K562 (cell line): ENCODE data around the gene MTG1. TPM values are rescaled to one million over a fixed set of nuclear protein-coding genes. Genes with fewer than 3 reads are reported as not detected.

ENCODE experiments used
- ATAC-seq: fragments of 200-7000 bp; cut with Tn5 transposase; 3 replicates; pipeline ENCODE4 v1.9.1; 2020; ENCODE audit warnings: moderate library complexity
- BruUV-seq: library from RNA; stranded (reverse); fragments of 400-500 nt; replicated peaks from 2 replicates; lab custom pipeline; 2021; lab: Mats Ljungman, UMichigan
- CTCF ChIA-PET: fragments of 300-600 bp; formaldehyde crosslinking; extraction: SDS; loops from one replicate; lab custom pipeline; 2021; ENCODE audit warnings: low intra/inter-chr PET ratio; lab: Yijun Ruan, JAX
- POLR2A ChIA-PET: fragments of 300-600, 350-650 bp; sonication (Branson Sonifier 250); formaldehyde crosslinking; extraction: SDS; loops from one replicate; lab custom pipeline; 2021; ENCODE audit warnings: antibody characterized with exemption, inconsistent platforms; lab: Yijun Ruan, JAX
- DNase-seq, 4 experiments: peaks; one replicate each; pipeline versions ENCODE4 v3.0.0 to v3.0.0-alpha.2; 2011 to 2018; ENCODE audit warnings: low spot score in 3 of 4, mixed read lengths in 3 of 4; ENCODE audit errors: extremely low read depth in 1 of 4
- FAIRE-seq: peaks from 2 replicates; lab custom pipeline; 2011; peaks lifted over from hg19 to GRCh38; lab: Jason Lieb, UNC
- H2AFZ ChIP-seq: 2 replicates; pipeline ENCODE4 v1.6.0; 2011; ENCODE audit warnings: low read depth, low read length, control low read depth, inconsistent platforms
- H3K27ac ChIP-seq: fragments of 200-600 bp; 3 replicates; pipeline ENCODE4 v1.8.0; 2011; ENCODE audit warnings: low read depth, mild to moderate bottlenecking, control low read depth, inconsistent platforms, low read length, moderate library complexity, mixed read lengths; ENCODE audit errors: extremely low read depth
- H3K27me3 ChIP-seq, 2 experiments: fragments of 300-600 bp in 1 of 2; 2 replicates in 1 of 2; 3 replicates in 1 of 2; pipeline versions ENCODE4 v1.6.0 to v1.8.0; 2011; ENCODE audit warnings: inconsistent platforms in 2 of 2, low read length in 2 of 2, mild to moderate bottlenecking in 1 of 2, mixed read lengths in 1 of 2, moderate library complexity in 1 of 2; ENCODE audit not compliant: control insufficient read depth in 2 of 2, insufficient read depth in 2 of 2
- H3K36me3 ChIP-seq: fragments of 300-600 bp; 3 replicates; pipeline ENCODE4 v1.8.0; 2011; ENCODE audit warnings: mild to moderate bottlenecking, low read length, inconsistent platforms; ENCODE audit not compliant: control insufficient read depth, insufficient read depth
- H3K4me1 ChIP-seq, 2 experiments: fragments of 200-600 bp in 1 of 2; replicated peaks in 1 of 2; 2 replicates in 1 of 2; 3 replicates in 1 of 2; pipeline versions ENCODE4 v1.5.1 to v1.8.0; 2011; ENCODE audit warnings: inconsistent platforms in 2 of 2, low read length in 2 of 2, mild to moderate bottlenecking in 1 of 2, mixed read lengths in 1 of 2, moderate library complexity in 1 of 2; ENCODE audit not compliant: control insufficient read depth in 2 of 2, insufficient read depth in 2 of 2
- H3K4me2 ChIP-seq: 2 replicates; pipeline ENCODE4 v1.6.1; 2011; ENCODE audit warnings: low read length, control low read depth, inconsistent platforms, mixed read lengths; ENCODE audit not compliant: insufficient read depth
- H3K4me3 ChIP-seq: fragments of 200-600 bp; sonication (generic), shearing (Covaris generic); 2 replicates; pipeline ENCODE4 v1.5.1; 2016; ENCODE audit warnings: control low read depth, inconsistent platforms
- H3K79me2 ChIP-seq: fragments of 200-600 bp; 3 replicates; pipeline ENCODE4 v1.8.0; 2011; ENCODE audit warnings: low read length, inconsistent platforms; ENCODE audit not compliant: control insufficient read depth, insufficient read depth
- H3K9ac ChIP-seq, 2 experiments: 2 replicates each; pipeline versions ENCODE4 v1.6.0 to v1.6.1; 2011; ENCODE audit warnings: low read depth in 2 of 2, low read length in 2 of 2, control low read depth in 1 of 2, inconsistent platforms in 1 of 2, mild to moderate bottlenecking in 1 of 2, mixed read lengths in 1 of 2; ENCODE audit not compliant: insufficient read depth in 1 of 2
- H3K9me1 ChIP-seq: one replicate; pipeline ENCODE4 v1.6.0; 2011; ENCODE audit warnings: inconsistent platforms, mild to moderate bottlenecking, low read length, moderate library complexity; ENCODE audit not compliant: control insufficient read depth, insufficient read depth
- H3K9me3 ChIP-seq: replicated peaks from 2 replicates; pipeline ENCODE4 v1.5.1; 2011; ENCODE audit warnings: low read depth, low read length, inconsistent platforms; ENCODE audit not compliant: control insufficient read depth, insufficient read depth
- H4K20me1 ChIP-seq: replicated peaks from 2 replicates; pipeline ENCODE4 v1.6.1; 2011; ENCODE audit warnings: low read length, inconsistent platforms, mixed read lengths; ENCODE audit not compliant: control insufficient read depth, insufficient read depth
- ATF6 ChIP-seq: sonication (generic); formaldehyde crosslinking; IDR thresholded peaks from 2 replicates; pipeline ENCODE4 v1.4.0; 2020; ENCODE audit warnings: mild to moderate bottlenecking, missing genetic modification reagents
- DLX4 ChIP-seq: fragments of 250-450 bp; sonication (Bioruptor Pico); IDR thresholded peaks from 2 replicates; pipeline ENCODE4 v1.6.1; 2021; ENCODE audit warnings: mild to moderate bottlenecking
- E2F8 ChIP-seq: fragments of 450-650 bp; IDR thresholded peaks from 2 replicates; pipeline ENCODE4 v1.7.1; 2018; ENCODE audit warnings: mild to moderate bottlenecking, low read depth; ENCODE audit not compliant: partially characterized antibody
- RBM15 ChIP-seq: fragments of 200-400 bp; formaldehyde crosslinking; IDR thresholded peaks from 2 replicates; pipeline ENCODE4 v1.6.1; 2018; ENCODE audit warnings: mild to moderate bottlenecking, low read length, moderate library complexity; ENCODE audit not compliant: insufficient read depth
- SUPT5H ChIP-seq: fragments of 450-650 bp; IDR thresholded peaks from 2 replicates; pipeline ENCODE4 v1.6.1; 2016
- TBL1XR1 ChIP-seq, 2 experiments: IDR thresholded peaks; 2 replicates each; pipeline ENCODE4 v1.6.1; 2012; ENCODE audit warnings: improper control_type of control experiment in 2 of 2, low read length in 2 of 2, mild to moderate bottlenecking in 1 of 2
- THRA ChIP-seq: fragments of 450-650 bp; IDR thresholded peaks from 2 replicates; pipeline ENCODE4 v1.6.1; 2017; ENCODE audit warnings: mild to moderate bottlenecking, moderate library complexity
- U2AF1 ChIP-seq: fragments of 200-400 bp; formaldehyde crosslinking; optimal IDR thresholded peaks from 2 replicates; pipeline ENCODE3; 2017; ENCODE audit warnings: mild to moderate bottlenecking, low read depth, low read length, moderate library complexity
- USF1 ChIP-seq: sonication (generic); formaldehyde crosslinking; IDR thresholded peaks from 2 replicates; pipeline ENCODE4 v1.9.0; 2022; ENCODE audit warnings: mild to moderate bottlenecking, missing genetic modification reagents
- ZNF174 ChIP-seq: fragments of 250-450 bp; sonication (Bioruptor Pico); IDR thresholded peaks from 2 replicates; pipeline ENCODE4 v1.4.0; 2020; ENCODE audit warnings: mild to moderate bottlenecking
- ZNF384 ChIP-seq: IDR thresholded peaks from 2 replicates; pipeline ENCODE4 v1.6.1; 2012; ENCODE audit warnings: low read depth, low read length, improper control_type of control experiment
- WGBS: fragments of 100-300 bp; shearing (Covaris generic); methylation state at CpG from one replicate; pipeline ENCODE4 v1.1.6; 2016; ENCODE audit warnings: low coverage, mixed read lengths; ENCODE audit not compliant: insufficient coverage; ENCODE audit errors: missing lambda C conversion rate; 5-methylcytosine and 5-hydroxymethylcytosine counted together
- in situ Hi-C: fragments of 300-500 bp; cut with MboI; formaldehyde crosslinking; loops from 4 replicates; pipeline ENCODE4 v1.15.0; 2018; ENCODE audit warnings: inconsistent platforms, mixed read lengths
- intact Hi-C: fragments of 100-400 bp; cut with micrococcal nuclease; formaldehyde crosslinking; loops from 2 replicates; pipeline ENCODE4 v1.14.2; 2022
- polyA plus RNA-seq, 8 experiments: library from polyadenylated mRNA; depleted of rRNA in 4 of 8; stranded (reverse) in 5 of 8; unstranded in 3 of 8; fragments of >200 nt; fragmentation: Nextera tagmentation in 2 of 8; fragmentation: Illumina TruSeq in 1 of 8; extraction: Ambion mirVana in 2 of 8; extraction: Trizol in 1 of 8; gene quantifications; 2 replicates each; pipeline versions ENCODE4 v1.2.1 to v1.2.3, GENCODE V29; 2011 to 2014; ENCODE audit warnings: inconsistent platforms in 1 of 8, missing spikeins in 1 of 8
- total RNA-seq, 7 experiments: library from RNA; depleted of rRNA in 6 of 7; stranded (reverse); fragments of >200 nt in 6 of 7; fragmentation: Illumina TruSeq in 2 of 7; extraction: Trizol in 2 of 7; gene quantifications; 2 replicates each; pipeline versions ENCODE4 v1.2.1 to v1.2.3, GENCODE V29; 2011 to 2021; ENCODE audit warnings: low replicate concordance in 1 of 7

Gene MTG1
- total and polyA plus RNA-seq, 9 of the 15 experiments (the other 6 are each of a cell fraction or from before 2014, with no cell fraction given) = 2.8 to 28.2 (median 15.4) TPM

GRCh38 chr10:133361227-133361626 lies 32.7 kb upstream of the MTG1 start (continued):
- TF ChIP-seq E2F8 (no peak), ZNF384 (no peak), ZNF174 (CRISPR knock-in tag) (no peak), TBL1XR1 (IDR thresholded peaks at IDR 0.05; ENCODE audit: low read length in 2 of 2) (no peak), THRA (no peak)

- no TSS peak for BruUV-seq
- TF ChIP-seq RBM15 (no peak), USF1 (CRISPR knock-in tag) (no peak), U2AF1 (no peak), DLX4 (CRISPR knock-in tag) (no peak), ATF6 (CRISPR knock-in tag) (no peak), SUPT5H (0 out of 2 replicates have a peak, but pooled peaks have one; percentile 39)
These were observed 32.0 kb upstream of the MTG1 start for GRCh38 chr10:133361773-133362441.

More at GRCh38 chr10:133361773-133362441, 32.0 kb upstream of the MTG1 start:
- Histone ChIP-seq H3K27ac (no peak overlapping the region), H2AFZ (no peak overlapping the region), H3K79me2 (peaks cover 5% of the 10 kb centered on the region; the same call in 2 of the 3 replicates), H3K9me1 (no peaks in the 10 kb centered on the region), H3K4me2 (no peak overlapping the region), H3K9me3 (no peaks in the 10 kb centered on the region), H3K27me3 (no peaks in the 10 kb centered on the region), H3K4me1 (peaks cover 15 to 41% of the 10 kb centered on the region in 2 experiments), H4K20me1 (0 out of 2 replicates have a peak, but pooled peaks cover 3% of the 10 kb centered on the region), H3K4me3 (no peak overlapping the region), H3K9ac (no peak overlapping the region), H3K36me3 (peaks cover 44% of the 10 kb centered on the region; the same call in 2 of the 3 replicates)
- DNase-seq (no peak), FAIRE-seq (no peak), ATAC-seq (no peak)
- intact Hi-C loops = no loop called here
- ChIA-PET POLR2A (interaction anchor here (0.6 to 1.7 kb wide), 6 partner anchors 9 to 32 kb away, joined by 3 to 10 read pairs (median 4); partner anchors contain the start of gene ECHS1), CTCF (no interaction called here)
- in situ Hi-C loops = no loop called here
- WGBS = 93% methylated on average over 11 of the region's 18 CpGs
